ENCODE measurements around the gene PEX11G.
"Not testable (repeated sequence)": the region's sequence is repeated elsewhere in the genome, so short reads cannot be mapped to it uniquely, and the experiment has no call there.

PEX11G gene

GRCh38 chr19:7440188-7440975 lies 48.5 kb downstream of the PEX11G start:
- no peak for TF ChIP-seq CTCF (IDR thresholded peaks at IDR 0.05; ENCODE audit: low read depth, low read length)

GRCh38 chr19:7435586-7435985 lies 53.2 kb downstream of the PEX11G start:
- TF ChIP-seq CTCF (IDR thresholded peaks at IDR 0.05; ENCODE audit: low read depth, low read length) = no peak
- DNase-seq (ENCODE audit: extremely low read depth, low read depth) = no peak

More at GRCh38 chr19:7440188-7440975, 48.5 kb downstream of the PEX11G start:
- DNase-seq (ENCODE audit: extremely low read depth, low read depth) = no peak

GRCh38 chr19:7434391-7434790 lies 54.4 kb downstream of the PEX11G start:
- no peak for DNase-seq (ENCODE audit: extremely low read depth, low read depth)
- no peak for TF ChIP-seq CTCF (IDR thresholded peaks at IDR 0.05; ENCODE audit: low read depth, low read length)

- DNase-seq (ENCODE audit: extremely low read depth, low read depth) = not testable (repeated sequence)
These were observed 55.4 kb downstream of the PEX11G start for GRCh38 chr19:7433456-7433855.

GRCh38 chr19:7429638-7430282 lies 59.1 kb downstream of the PEX11G start:
- no peak for DNase-seq (ENCODE audit: extremely low read depth, low read depth)
- TF ChIP-seq CTCF (IDR thresholded peaks at IDR 0.05; ENCODE audit: low read depth, low read length) = no peak

GRCh38 chr19:7428651-7429113 lies 60.2 kb downstream of the PEX11G start:
- no peak for TF ChIP-seq CTCF (IDR thresholded peaks at IDR 0.05; ENCODE audit: low read depth, low read length)
- no peak for DNase-seq (ENCODE audit: extremely low read depth, low read depth)

GRCh38 chr19:7427944-7428343 lies 60.9 kb downstream of the PEX11G start:
- no peak for TF ChIP-seq CTCF (IDR thresholded peaks at IDR 0.05; ENCODE audit: low read depth, low read length)
- DNase-seq (ENCODE audit: extremely low read depth, low read depth) = no peak
